ENCODE results near the gene TPSAB1. TPM values are rescaled to one million over a fixed set of nuclear protein-coding genes. Genes with fewer than 3 reads are reported as not detected.

The TPSAB1 gene
- total and polyA plus RNA-seq, 8 donors = 1.1 to 17.0 (median 4.9) TPM

DNA sequence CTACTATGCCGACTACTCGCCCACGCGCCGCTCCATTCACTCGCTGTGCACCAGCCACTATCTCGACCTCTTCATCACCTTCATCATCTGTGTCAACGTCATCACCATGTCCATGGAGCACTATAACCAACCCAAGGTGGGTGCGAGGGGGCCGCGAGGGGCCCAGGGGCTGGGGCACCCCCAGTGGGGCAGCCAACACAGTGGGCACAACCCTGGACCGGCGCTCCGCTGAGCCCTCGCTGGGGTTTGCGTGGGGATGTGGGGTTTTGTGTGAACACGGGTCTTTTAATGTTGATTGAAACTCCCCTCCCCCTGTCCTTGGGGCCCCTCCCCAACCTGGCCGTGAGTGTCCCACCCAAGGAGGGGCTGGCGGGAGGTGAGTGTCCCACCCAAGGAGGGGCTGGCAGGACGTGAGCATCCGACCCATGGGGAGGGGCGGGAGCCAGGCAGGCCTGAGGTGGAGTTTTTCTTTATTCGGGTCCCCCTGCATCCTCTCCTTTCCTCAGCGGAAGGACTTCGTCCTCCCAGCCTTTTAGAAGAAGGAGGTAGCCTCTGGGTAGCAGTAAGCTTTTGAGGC, 26.6 kb upstream of the TPSAB1 start:
- Histone ChIP-seq H3K4me3 (no peak overlapping the region), H3K27me3 (no peaks in the 10 kb centered on the region), H3K36me3 (no peaks in the 10 kb centered on the region), H3K9me3 (no peaks in the 10 kb centered on the region), H3K4me1 (no peaks in the 10 kb centered on the region), H3K27ac (no peak overlapping the region)
- FAIRE-seq (no peak), DNase-seq (no peak), ATAC-seq (no peak)
- 66 to 78% methylated on average over 25 of the region's 25 CpGs for WGBS, 2 donors
- intact Hi-C loops (cut with DNase I) = no loop called here
- TF ChIP-seq, protein P1, sequence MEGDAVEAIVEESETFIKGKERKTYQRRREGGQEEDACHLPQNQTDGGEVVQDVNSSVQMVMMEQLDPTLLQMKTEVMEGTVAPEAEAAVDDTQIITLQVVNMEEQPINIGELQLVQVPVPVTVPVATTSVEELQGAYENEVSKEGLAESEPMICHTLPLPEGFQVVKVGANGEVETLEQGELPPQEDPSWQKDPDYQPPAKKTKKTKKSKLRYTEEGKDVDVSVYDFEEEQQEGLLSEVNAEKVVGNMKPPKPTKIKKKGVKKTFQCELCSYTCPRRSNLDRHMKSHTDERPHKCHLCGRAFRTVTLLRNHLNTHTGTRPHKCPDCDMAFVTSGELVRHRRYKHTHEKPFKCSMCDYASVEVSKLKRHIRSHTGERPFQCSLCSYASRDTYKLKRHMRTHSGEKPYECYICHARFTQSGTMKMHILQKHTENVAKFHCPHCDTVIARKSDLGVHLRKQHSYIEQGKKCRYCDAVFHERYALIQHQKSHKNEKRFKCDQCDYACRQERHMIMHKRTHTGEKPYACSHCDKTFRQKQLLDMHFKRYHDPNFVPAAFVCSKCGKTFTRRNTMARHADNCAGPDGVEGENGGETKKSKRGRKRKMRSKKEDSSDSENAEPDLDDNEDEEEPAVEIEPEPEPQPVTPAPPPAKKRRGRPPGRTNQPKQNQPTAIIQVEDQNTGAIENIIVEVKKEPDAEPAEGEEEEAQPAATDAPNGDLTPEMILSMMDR (IDR thresholded peaks at IDR 0.05) = no peak

DNA sequence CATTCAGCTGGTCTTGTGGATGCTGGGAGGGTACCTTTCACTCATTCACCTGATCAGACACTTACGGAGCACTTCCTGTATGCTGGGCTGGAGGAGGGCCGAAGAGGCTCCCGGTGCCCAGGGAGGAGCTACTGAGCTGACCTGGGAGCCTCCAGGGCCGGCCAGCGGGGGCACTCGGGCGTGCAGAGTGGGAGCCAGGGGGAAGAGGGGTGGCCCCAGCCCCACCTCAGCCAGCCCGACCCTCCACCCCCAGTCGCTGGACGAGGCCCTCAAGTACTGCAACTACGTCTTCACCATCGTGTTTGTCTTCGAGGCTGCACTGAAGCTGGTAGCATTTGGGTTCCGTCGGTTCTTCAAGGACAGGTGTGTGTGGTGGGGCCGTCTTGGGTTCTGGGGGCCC, 25.8 kb upstream of the TPSAB1 start:
- WGBS, 2 donors = 64 to 65% methylated on average over 16 of the region's 16 CpGs
- H3K4me1 ChIP-seq = no peaks in the 10 kb centered on the region
- TF ChIP-seq, protein P1 (IDR thresholded peaks at IDR 0.05) = no peak
- ATAC-seq (no peak), FAIRE-seq (no peak), DNase-seq (no peak)
- no peak overlapping the region for H3K4me3 ChIP-seq
- H3K36me3 ChIP-seq = no peaks in the 10 kb centered on the region
- intact Hi-C loops (cut with DNase I) = no loop called here
- no peaks in the 10 kb centered on the region for H3K27me3 ChIP-seq
- no peak overlapping the region for H3K27ac ChIP-seq
- no peaks in the 10 kb centered on the region for H3K9me3 ChIP-seq

DNA sequence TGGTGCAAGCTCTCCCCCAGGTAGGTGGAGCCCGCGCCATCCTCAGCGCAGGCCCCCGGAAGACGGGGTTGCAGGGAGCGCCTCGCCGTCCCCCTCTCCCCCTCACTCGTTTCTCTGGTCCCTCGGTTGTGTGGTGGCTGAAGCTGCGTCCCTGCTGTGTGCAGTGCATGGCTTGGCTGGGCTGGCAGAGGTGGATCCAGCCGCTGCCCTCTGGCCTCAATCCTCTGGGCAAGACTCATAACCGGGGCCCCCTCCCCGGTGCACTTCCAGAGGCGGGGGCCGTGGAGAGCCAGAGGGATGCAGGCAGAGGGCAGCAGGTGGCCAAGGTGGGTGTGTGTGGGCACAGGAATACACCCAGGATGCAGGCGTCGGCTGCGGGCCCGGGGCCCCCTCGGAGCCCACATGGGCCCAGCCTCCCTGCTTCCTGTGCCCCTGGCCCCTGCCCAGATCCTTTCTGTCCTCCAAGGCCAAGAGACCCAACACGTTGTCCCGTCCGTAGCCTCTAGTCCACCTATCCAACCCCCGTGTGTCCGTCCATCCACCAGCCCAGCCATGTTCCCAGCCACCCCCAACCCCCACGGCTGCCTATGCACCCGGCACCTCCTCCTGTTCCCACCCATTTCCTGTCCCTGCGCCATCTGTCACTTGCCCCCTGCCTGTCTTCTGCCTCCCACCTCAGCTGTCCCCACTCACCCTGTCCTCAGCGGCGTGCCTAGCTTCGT, 24.8 kb upstream of the TPSAB1 start:
- H3K27me3 ChIP-seq = no peaks in the 10 kb centered on the region
- ATAC-seq = no peak
- TF ChIP-seq, protein P1 (IDR thresholded peaks at IDR 0.05) = no peak
- H3K4me1 ChIP-seq = no peaks in the 10 kb centered on the region
- no peak overlapping the region for H3K4me3 ChIP-seq
- no peak overlapping the region for H3K27ac ChIP-seq
- no peaks in the 10 kb centered on the region for H3K9me3 ChIP-seq
- no peak for FAIRE-seq
- intact Hi-C loops (cut with DNase I) = no loop called here
- WGBS, 2 donors = 66 to 72% methylated on average over 32 of the region's 32 CpGs
- DNase-seq = no peak
- no peaks in the 10 kb centered on the region for H3K36me3 ChIP-seq

DNA sequence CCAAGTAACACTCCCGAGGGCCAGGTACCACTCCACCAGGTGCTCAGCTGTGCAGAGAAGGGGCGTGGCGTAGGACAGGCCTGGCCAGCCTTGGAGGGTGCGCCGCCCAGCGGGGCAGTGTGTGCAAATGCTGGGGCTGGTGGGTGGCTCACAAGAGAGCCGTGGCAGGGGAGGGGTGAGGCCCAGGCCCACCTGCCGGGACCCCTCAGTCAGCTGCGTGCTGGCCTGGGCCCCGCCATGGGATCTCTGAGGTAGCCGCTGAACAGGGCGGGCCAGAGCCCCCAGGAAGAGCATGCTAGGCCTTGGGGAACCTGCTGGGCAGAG, 24.2 kb upstream of the TPSAB1 start:
- no peaks in the 10 kb centered on the region for H3K9me3 ChIP-seq
- intact Hi-C loops (cut with DNase I) = no loop called here
- WGBS, 2 donors = 72 to 89% methylated on average over 10 to 12 of the region's 12 CpGs
- ATAC-seq (no peak), DNase-seq (no peak), FAIRE-seq (no peak)
- H3K4me1 ChIP-seq = no peaks in the 10 kb centered on the region
- H3K36me3 ChIP-seq = no peaks in the 10 kb centered on the region
- no peak overlapping the region for H3K27ac ChIP-seq
- TF ChIP-seq, protein P1 (IDR thresholded peaks at IDR 0.05) = no peak
- H3K4me3 ChIP-seq = no peak overlapping the region
- H3K27me3 ChIP-seq = no peaks in the 10 kb centered on the region

DNA sequence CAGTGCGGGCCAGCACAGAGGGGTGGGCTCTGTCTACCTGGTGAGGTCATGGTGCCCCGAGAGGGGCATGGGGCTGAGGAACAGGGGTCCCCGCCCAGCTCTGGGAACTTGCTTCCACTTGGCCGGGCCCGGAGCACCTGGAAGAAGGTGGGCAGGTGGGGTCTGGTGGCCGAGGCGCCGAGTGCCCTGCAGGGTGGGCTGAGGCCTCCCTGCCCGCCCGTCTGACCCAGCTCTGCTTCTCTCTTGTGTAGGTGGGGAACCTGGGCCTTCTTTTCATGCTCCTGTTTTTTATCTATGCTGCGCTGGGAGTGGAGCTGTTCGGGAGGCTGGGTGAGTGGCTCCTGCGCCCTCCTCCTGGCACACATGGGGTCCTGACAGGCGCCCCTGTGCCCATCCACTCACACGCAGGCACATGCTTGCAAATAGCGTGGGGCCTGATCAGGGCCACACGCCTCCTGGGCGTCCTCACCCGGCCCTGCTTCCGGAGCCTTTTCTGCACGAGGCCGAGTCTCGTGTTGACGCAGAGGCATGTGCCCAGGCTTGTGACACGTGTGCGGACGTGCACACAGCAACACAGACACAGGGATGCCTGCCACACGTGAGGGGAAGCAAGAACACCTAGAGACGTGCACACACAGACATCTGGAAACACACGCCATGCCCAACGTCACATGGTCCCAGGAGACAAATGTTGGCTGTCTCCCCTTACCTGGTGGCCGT, 23.7 kb upstream of the TPSAB1 start:
- ATAC-seq (no peak), FAIRE-seq (no peak), DNase-seq (no peak)
- intact Hi-C loops (cut with DNase I) = no loop called here
- TF ChIP-seq, protein P1 (IDR thresholded peaks at IDR 0.05) = no peak
- WGBS, 2 donors = 70 to 84% methylated on average over 32 of the region's 32 CpGs
- H3K9me3 ChIP-seq = no peaks in the 10 kb centered on the region
- no peaks in the 10 kb centered on the region for H3K4me1 ChIP-seq
- no peaks in the 10 kb centered on the region for H3K27me3 ChIP-seq
- no peak overlapping the region for H3K27ac ChIP-seq
- no peak overlapping the region for H3K4me3 ChIP-seq
- H3K36me3 ChIP-seq = no peaks in the 10 kb centered on the region
